ENCODE data around the gene GLCCI1.

- TF ChIP-seq, protein P1, sequence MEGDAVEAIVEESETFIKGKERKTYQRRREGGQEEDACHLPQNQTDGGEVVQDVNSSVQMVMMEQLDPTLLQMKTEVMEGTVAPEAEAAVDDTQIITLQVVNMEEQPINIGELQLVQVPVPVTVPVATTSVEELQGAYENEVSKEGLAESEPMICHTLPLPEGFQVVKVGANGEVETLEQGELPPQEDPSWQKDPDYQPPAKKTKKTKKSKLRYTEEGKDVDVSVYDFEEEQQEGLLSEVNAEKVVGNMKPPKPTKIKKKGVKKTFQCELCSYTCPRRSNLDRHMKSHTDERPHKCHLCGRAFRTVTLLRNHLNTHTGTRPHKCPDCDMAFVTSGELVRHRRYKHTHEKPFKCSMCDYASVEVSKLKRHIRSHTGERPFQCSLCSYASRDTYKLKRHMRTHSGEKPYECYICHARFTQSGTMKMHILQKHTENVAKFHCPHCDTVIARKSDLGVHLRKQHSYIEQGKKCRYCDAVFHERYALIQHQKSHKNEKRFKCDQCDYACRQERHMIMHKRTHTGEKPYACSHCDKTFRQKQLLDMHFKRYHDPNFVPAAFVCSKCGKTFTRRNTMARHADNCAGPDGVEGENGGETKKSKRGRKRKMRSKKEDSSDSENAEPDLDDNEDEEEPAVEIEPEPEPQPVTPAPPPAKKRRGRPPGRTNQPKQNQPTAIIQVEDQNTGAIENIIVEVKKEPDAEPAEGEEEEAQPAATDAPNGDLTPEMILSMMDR (IDR thresholded peaks at IDR 0.05 in 2 of 3, conservative IDR thresholded peaks at IDR 0.05 in 1 of 3; ENCODE audit: borderline replicate concordance in 1 of 3, insufficient read depth in 1 of 3, low read depth in 2 of 3, low read length in 2 of 3) = no peak
- TF ChIP-seq POLR2AphosphoS5 (IDR thresholded peaks at IDR 0.05; ENCODE audit: low read depth, low read length) (no peak), EZH2 (IDR thresholded peaks at IDR 0.05) (no peak), POLR2A (IDR thresholded peaks at IDR 0.05; ENCODE audit: borderline replicate concordance, extremely low read depth, insufficient read depth, insufficient read length) (no peak), ZNF274 (IDR thresholded peaks at IDR 0.05; ENCODE audit: low read depth, low read length) (no peak), RAD21 (IDR thresholded peaks at IDR 0.05; ENCODE audit: low read depth) (no peak), FOSL1 (IDR thresholded peaks at IDR 0.05; ENCODE audit: low read depth) (no peak), SRF (IDR thresholded peaks at IDR 0.05; ENCODE audit: low read depth) (no peak)
- TF ChIP-seq, protein P2, sequence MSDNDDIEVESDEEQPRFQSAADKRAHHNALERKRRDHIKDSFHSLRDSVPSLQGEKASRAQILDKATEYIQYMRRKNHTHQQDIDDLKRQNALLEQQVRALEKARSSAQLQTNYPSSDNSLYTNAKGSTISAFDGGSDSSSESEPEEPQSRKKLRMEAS (IDR thresholded peaks at IDR 0.05) = no peak
- TF ChIP-seq, protein P3, sequence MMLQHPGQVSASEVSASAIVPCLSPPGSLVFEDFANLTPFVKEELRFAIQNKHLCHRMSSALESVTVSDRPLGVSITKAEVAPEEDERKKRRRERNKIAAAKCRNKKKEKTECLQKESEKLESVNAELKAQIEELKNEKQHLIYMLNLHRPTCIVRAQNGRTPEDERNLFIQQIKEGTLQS (IDR thresholded peaks at IDR 0.05) = no peak
- TF ChIP-seq, protein P4, sequence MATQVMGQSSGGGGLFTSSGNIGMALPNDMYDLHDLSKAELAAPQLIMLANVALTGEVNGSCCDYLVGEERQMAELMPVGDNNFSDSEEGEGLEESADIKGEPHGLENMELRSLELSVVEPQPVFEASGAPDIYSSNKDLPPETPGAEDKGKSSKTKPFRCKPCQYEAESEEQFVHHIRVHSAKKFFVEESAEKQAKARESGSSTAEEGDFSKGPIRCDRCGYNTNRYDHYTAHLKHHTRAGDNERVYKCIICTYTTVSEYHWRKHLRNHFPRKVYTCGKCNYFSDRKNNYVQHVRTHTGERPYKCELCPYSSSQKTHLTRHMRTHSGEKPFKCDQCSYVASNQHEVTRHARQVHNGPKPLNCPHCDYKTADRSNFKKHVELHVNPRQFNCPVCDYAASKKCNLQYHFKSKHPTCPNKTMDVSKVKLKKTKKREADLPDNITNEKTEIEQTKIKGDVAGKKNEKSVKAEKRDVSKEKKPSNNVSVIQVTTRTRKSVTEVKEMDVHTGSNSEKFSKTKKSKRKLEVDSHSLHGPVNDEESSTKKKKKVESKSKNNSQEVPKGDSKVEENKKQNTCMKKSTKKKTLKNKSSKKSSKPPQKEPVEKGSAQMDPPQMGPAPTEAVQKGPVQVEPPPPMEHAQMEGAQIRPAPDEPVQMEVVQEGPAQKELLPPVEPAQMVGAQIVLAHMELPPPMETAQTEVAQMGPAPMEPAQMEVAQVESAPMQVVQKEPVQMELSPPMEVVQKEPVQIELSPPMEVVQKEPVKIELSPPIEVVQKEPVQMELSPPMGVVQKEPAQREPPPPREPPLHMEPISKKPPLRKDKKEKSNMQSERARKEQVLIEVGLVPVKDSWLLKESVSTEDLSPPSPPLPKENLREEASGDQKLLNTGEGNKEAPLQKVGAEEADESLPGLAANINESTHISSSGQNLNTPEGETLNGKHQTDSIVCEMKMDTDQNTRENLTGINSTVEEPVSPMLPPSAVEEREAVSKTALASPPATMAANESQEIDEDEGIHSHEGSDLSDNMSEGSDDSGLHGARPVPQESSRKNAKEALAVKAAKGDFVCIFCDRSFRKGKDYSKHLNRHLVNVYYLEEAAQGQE (IDR thresholded peaks at IDR 0.05; ENCODE audit: low read depth) = no peak
Observed at GRCh38 chr7:8015746-8016120, 47.1 kb downstream of the GLCCI1 start.

All from HCT116 (cell line).